Progenitor cell of endocrine pancreas (in vitro differentiated cells): ENCODE measurements around the gene ACLY. TPM values are rescaled to one million over a fixed set of nuclear protein-coding genes. Genes with fewer than 3 reads are reported as not detected.

Source experiments
- DNase-seq: peaks from one replicate; pipeline ENCODE4 v3.0.0; 2021; ENCODE audit warnings: low spot score; ENCODE audit not compliant: unreplicated experiment
- H3K27ac Mint-ChIP-seq: 2 replicates; pipeline ENCODE4 v1.8.0; 2021; ENCODE audit warnings: mild to moderate bottlenecking, moderate library complexity, mixed read lengths
- H3K27me3 Mint-ChIP-seq: 2 replicates; pipeline ENCODE4 v1.8.0; 2021; ENCODE audit warnings: mixed read lengths
- H3K36me3 Mint-ChIP-seq: 2 replicates; pipeline ENCODE4 v1.8.0; 2022; ENCODE audit warnings: mixed read lengths; ENCODE audit not compliant: insufficient read depth
- H3K4me1 Mint-ChIP-seq: 2 replicates; pipeline ENCODE4 v1.8.0; 2021; ENCODE audit warnings: low read depth, mixed read lengths
- H3K4me3 Mint-ChIP-seq: 2 replicates; pipeline ENCODE4 v1.8.0; 2021; ENCODE audit warnings: low read depth, mild to moderate bottlenecking, moderate library complexity, mixed read lengths
- H3K9me3 Mint-ChIP-seq: 2 replicates; pipeline ENCODE4 v1.8.0; 2021; ENCODE audit warnings: low read depth, mixed read lengths
- total RNA-seq: library from RNA; stranded (reverse); gene quantifications from 2 replicates; pipeline ENCODE4 v1.2.1, GENCODE V29; 2021
- TF ChIP-seq, protein P1 (sequence below): fragments of 200-600 bp; sonication (generic); IDR thresholded peaks from one replicate; pipeline ENCODE4 v1.5.0; 2021; ENCODE audit warnings: antibody characterized with exemption, mild to moderate bottlenecking; ENCODE audit not compliant: unreplicated experiment

The ACLY gene
- total RNA-seq, 1 donor from 2014 or later = 188 TPM

DNA sequence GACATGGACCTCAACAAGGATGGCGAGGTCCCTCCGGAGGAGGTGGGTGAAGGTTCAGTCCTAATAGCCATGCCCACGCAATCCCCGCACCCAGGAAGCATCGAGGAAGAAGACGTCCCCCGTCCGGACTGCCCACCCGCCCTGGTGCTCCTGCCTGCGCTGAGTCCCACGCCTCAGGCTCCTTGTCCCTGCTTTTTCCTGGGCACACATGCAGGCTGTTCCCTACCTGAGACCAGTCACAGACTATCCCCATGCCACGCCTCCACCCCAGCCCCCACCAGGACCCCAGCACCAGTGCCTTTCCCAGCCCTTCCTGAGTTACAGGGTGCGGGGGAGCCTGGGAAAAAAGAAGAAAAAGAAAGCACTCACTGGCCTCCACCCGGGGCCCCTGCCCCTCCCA is 97.0 kb downstream of the ACLY start:
- H3K27me3 Mint-ChIP-seq = no peaks in the 10 kb centered on the region
- H3K36me3 Mint-ChIP-seq = peaks cover 2% of the 10 kb centered on the region
- H3K4me3 Mint-ChIP-seq = no peak overlapping the region
- no peak for DNase-seq
- H3K27ac Mint-ChIP-seq = peak overlapping the region; percentile 78
- TF ChIP-seq, protein P1, sequence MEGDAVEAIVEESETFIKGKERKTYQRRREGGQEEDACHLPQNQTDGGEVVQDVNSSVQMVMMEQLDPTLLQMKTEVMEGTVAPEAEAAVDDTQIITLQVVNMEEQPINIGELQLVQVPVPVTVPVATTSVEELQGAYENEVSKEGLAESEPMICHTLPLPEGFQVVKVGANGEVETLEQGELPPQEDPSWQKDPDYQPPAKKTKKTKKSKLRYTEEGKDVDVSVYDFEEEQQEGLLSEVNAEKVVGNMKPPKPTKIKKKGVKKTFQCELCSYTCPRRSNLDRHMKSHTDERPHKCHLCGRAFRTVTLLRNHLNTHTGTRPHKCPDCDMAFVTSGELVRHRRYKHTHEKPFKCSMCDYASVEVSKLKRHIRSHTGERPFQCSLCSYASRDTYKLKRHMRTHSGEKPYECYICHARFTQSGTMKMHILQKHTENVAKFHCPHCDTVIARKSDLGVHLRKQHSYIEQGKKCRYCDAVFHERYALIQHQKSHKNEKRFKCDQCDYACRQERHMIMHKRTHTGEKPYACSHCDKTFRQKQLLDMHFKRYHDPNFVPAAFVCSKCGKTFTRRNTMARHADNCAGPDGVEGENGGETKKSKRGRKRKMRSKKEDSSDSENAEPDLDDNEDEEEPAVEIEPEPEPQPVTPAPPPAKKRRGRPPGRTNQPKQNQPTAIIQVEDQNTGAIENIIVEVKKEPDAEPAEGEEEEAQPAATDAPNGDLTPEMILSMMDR = no peak
- no peaks in the 10 kb centered on the region for H3K4me1 Mint-ChIP-seq
- H3K9me3 Mint-ChIP-seq = no peaks in the 10 kb centered on the region

DNA sequence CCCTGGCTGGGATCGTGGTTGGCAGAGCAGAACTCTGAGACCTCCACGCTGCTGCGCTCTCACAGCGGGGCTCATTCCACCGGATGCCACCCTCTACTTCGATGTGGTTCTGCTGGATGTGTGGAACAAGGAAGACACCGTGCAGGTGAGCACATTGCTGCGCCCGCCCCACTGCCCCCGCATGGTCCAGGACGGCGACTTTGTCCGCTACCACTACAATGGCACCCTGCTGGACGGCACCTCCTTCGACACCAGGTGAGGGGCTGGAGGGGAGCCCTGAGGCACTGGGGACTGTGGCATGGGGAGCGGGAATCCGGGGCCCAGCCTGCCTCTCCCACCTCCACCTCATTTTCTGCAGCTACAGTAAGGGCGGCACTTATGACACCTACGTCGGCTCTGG is 100.7 kb downstream of the ACLY start:
- Mint-ChIP-seq H3K4me3 (no peak overlapping the region), H3K27ac (no peak overlapping the region), H3K36me3 (peaks cover 2% of the 10 kb centered on the region), H3K9me3 (no peaks in the 10 kb centered on the region), H3K4me1 (peaks cover 5% of the 10 kb centered on the region), H3K27me3 (no peaks in the 10 kb centered on the region)
- TF ChIP-seq, protein P1 = no peak
- no peak for DNase-seq

Other genes with a start within 250 kb of the ACLY start
- gene EIF1, start 230.1 kb downstream of the ACLY start, total RNA-seq = 622 and 652 TPM in 2 replicates
- 28.1 and 32.0 TPM in 2 replicates for gene GAST, start 206.6 kb downstream of the ACLY start, total RNA-seq
- 13.7 and 14.9 TPM in 2 replicates for gene HAP1, start 184.3 kb downstream of the ACLY start, total RNA-seq
- gene JUP, start 132.2 kb downstream of the ACLY start, total RNA-seq = 195 and 199 TPM in 2 replicates
- 30.4 and 31.7 TPM in 2 replicates for gene P3H4, start 107.0 kb downstream of the ACLY start, total RNA-seq
- gene FKBP10, start 105.9 kb downstream of the ACLY start, total RNA-seq = 154 and 155 TPM in 2 replicates
- 105 and 115 TPM in 2 replicates for gene NT5C3B, start 82.7 kb downstream of the ACLY start, total RNA-seq
- not detected in 2 replicates for gene KLHL10, start 81.1 kb downstream of the ACLY start, total RNA-seq
- 16.9 and 19.6 TPM in 2 replicates for gene KLHL11, start 53.5 kb downstream of the ACLY start, total RNA-seq
- 6.3 and 7.1 TPM in 2 replicates for gene ODAD4, start 11.7 kb upstream of the ACLY start, total RNA-seq
- 98.7 and 102 TPM in 2 replicates for gene CNP, start 47.8 kb upstream of the ACLY start, total RNA-seq
- 113 and 117 TPM in 2 replicates for gene DNAJC7, start 98.5 kb upstream of the ACLY start, total RNA-seq
- 44.8 and 48.1 TPM in 2 replicates for gene NKIRAS2, start 101.1 kb upstream of the ACLY start, total RNA-seq
- gene C17orf113, start 131.7 kb upstream of the ACLY start, total RNA-seq = 3.2 and 3.7 TPM in 2 replicates
- 2.7 TPM in 2 replicates for gene ZNF385C, start 179.5 kb upstream of the ACLY start, total RNA-seq
- gene DHX58, start 193.8 kb upstream of the ACLY start, total RNA-seq = 0.42 and 0.43 TPM in 2 replicates
- gene KAT2A, start 202.4 kb upstream of the ACLY start, total RNA-seq = 40.1 and 43.2 TPM in 2 replicates
- gene HSPB9, start 203.9 kb upstream of the ACLY start, total RNA-seq = 0.16 TPM in 1 of 2 replicates, not detected in the other
- gene RAB5C, start 236.0 kb upstream of the ACLY start, total RNA-seq = 68.8 and 70.3 TPM in 2 replicates